Mesothelial cell of epicardium (in vitro differentiated cells): ENCODE results near the gene HGD. TPM values are rescaled to one million over a fixed set of nuclear protein-coding genes. Genes with fewer than 3 reads are reported as not detected.

ENCODE experiments used
- DNase-seq, 2 experiments: peaks; one replicate each; pipeline ENCODE4 v3.0.0; 2021; ENCODE audit warnings: low spot score in 2 of 2; ENCODE audit not compliant: unreplicated experiment in 2 of 2
- H3K27ac Mint-ChIP-seq: 2 replicates; pipeline ENCODE4 v1.8.0; 2021; ENCODE audit warnings: mixed read lengths
- H3K27me3 Mint-ChIP-seq: 2 replicates; pipeline ENCODE4 v1.8.0; 2021; ENCODE audit warnings: low read depth, mixed read lengths
- H3K36me3 Mint-ChIP-seq: 2 replicates; pipeline ENCODE4 v1.8.0; 2021; ENCODE audit warnings: mixed read lengths
- H3K4me1 Mint-ChIP-seq: 2 replicates; pipeline ENCODE4 v1.8.0; 2021; ENCODE audit warnings: mixed read lengths
- H3K4me3 Mint-ChIP-seq: 2 replicates; pipeline ENCODE4 v1.8.0; 2021; ENCODE audit warnings: mild to moderate bottlenecking, moderate library complexity, mixed read lengths
- H3K9me3 Mint-ChIP-seq: 2 replicates; pipeline ENCODE4 v1.8.0; 2021; ENCODE audit warnings: mixed read lengths
- total RNA-seq: library from RNA; stranded (reverse); gene quantifications from 3 replicates; pipeline ENCODE4 v1.2.1, GENCODE V29; 2021
- TF ChIP-seq, protein P1 (sequence below): fragments of 200-600 bp; sonication (generic); IDR thresholded peaks from one replicate; pipeline ENCODE4 v1.5.0; 2021; ENCODE audit warnings: antibody characterized with exemption; ENCODE audit not compliant: unreplicated experiment

The HGD gene
- total RNA-seq, 1 donor from 2014 or later, result 0.67 TPM

DNA sequence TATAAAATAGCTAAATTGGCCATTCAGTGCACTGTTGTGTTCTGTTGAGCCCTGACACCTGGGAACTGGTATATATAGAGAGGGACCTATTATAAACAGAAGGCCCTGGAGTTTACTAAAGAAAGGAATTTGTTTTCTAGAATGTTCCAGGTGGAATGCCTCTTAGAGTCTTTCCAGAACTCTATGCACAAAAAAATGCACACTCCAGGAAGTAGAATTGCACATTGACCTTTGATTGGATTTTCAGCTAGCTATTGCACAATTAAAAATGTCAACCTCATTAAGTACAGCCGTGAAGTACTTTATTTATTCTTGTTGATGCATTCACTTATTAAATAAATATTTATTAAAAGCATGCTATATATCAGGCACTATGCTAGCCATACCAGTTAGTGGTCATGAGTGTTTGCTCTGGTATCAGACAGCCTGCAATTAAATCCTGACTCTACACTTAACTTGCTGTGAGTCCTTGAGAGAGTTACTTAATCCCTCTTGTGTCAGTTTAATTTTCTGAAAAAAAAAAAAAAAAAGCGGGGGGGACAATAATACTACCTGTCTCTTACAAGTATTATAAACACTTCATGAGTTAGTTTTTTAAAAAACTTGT lies 45.1 kb downstream of the HGD start:
- no peak for DNase-seq

DNA sequence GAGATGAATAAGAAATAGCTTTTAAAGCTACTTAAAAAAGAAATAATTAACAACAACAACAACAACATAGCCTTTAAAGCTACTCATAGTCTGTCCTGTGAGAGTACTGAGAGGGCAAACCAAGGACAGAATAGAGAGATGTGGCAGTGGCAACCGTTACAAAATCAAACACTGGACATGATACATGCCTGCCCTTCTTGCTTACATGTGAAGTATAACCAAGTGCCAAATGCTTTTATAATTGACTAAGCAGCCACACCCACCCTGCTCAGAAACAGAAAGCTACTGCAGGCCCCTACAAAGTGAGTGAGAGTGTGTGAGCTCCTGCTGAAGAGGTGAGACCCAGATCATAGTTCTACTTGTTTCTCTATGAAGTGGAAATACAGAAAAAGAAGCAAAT lies 47.5 kb downstream of the HGD start:
- H3K27ac Mint-ChIP-seq, result no peak overlapping the region
- DNase-seq, result no peak
- H3K27me3 Mint-ChIP-seq, result peaks cover 1% of the 10 kb centered on the region
- peaks cover 9% of the 10 kb centered on the region for H3K4me1 Mint-ChIP-seq
- no peaks in the 10 kb centered on the region for H3K36me3 Mint-ChIP-seq
- TF ChIP-seq, protein P1, sequence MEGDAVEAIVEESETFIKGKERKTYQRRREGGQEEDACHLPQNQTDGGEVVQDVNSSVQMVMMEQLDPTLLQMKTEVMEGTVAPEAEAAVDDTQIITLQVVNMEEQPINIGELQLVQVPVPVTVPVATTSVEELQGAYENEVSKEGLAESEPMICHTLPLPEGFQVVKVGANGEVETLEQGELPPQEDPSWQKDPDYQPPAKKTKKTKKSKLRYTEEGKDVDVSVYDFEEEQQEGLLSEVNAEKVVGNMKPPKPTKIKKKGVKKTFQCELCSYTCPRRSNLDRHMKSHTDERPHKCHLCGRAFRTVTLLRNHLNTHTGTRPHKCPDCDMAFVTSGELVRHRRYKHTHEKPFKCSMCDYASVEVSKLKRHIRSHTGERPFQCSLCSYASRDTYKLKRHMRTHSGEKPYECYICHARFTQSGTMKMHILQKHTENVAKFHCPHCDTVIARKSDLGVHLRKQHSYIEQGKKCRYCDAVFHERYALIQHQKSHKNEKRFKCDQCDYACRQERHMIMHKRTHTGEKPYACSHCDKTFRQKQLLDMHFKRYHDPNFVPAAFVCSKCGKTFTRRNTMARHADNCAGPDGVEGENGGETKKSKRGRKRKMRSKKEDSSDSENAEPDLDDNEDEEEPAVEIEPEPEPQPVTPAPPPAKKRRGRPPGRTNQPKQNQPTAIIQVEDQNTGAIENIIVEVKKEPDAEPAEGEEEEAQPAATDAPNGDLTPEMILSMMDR, result no peak
- no peak overlapping the region for H3K4me3 Mint-ChIP-seq
- H3K9me3 Mint-ChIP-seq, result peaks cover 13% of the 10 kb centered on the region

More for the DNA sequence above, 45.1 kb downstream of the HGD start:
- H3K36me3 Mint-ChIP-seq, result no peaks in the 10 kb centered on the region
- H3K27me3 Mint-ChIP-seq, result peaks cover 5% of the 10 kb centered on the region
- peaks cover 4% of the 10 kb centered on the region for H3K9me3 Mint-ChIP-seq
- peaks cover 9% of the 10 kb centered on the region for H3K4me1 Mint-ChIP-seq
- H3K4me3 Mint-ChIP-seq, result no peak overlapping the region
- no peak overlapping the region for H3K27ac Mint-ChIP-seq
- TF ChIP-seq, protein P1, result no peak

DNA sequence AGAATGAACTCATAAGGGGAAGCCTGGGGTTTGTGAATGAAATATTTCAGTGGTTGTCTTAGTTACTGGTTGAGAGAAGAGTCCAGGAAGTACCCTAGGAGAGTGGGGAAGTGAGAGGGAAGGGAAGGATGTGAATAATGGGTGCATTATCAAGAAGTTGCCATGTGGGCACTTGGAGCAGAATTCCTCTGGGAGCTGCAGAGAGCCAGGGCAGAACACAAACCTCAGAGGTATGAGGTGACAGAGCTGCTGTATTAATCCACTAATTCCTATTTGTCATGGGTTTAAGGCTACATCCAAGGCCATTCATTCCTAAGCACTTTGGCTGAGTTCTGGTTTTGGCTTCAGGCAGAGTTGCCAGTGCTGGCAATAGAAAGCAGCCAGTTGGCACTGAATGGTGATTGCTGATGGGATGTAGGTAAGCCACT lies 56.9 kb downstream of the HGD start:
- Mint-ChIP-seq H3K4me1 (no peaks in the 10 kb centered on the region), H3K9me3 (peaks cover 18% of the 10 kb centered on the region), H3K27ac (no peak overlapping the region), H3K36me3 (no peaks in the 10 kb centered on the region), H3K4me3 (no peak overlapping the region), H3K27me3 (no peaks in the 10 kb centered on the region)
- TF ChIP-seq, protein P1, result no peak
- DNase-seq, result no peak

DNA sequence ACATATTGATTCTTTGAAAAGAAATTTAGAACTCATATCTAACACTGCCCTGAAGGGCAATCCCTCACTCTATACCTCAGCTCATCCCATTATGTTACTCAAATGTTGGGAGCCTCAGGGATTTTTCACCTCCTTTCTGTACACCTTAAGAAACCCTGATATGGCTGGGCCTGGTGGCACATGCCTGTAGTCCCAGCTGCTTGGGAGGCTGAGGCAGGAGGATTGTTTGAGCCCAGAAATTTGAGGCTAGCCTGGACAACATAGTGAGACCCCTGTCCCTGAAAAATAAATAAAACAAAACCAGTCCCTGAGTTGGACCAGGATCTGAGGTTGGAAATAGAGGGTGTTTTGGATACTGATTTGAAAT lies 58.3 kb downstream of the HGD start:
- Mint-ChIP-seq H3K36me3 (no peaks in the 10 kb centered on the region), H3K4me3 (no peak overlapping the region), H3K9me3 (peaks cover 13% of the 10 kb centered on the region), H3K27ac (no peak overlapping the region), H3K27me3 (no peaks in the 10 kb centered on the region), H3K4me1 (no peaks in the 10 kb centered on the region)
- DNase-seq, result no peak
- TF ChIP-seq, protein P1, result no peak

DNA sequence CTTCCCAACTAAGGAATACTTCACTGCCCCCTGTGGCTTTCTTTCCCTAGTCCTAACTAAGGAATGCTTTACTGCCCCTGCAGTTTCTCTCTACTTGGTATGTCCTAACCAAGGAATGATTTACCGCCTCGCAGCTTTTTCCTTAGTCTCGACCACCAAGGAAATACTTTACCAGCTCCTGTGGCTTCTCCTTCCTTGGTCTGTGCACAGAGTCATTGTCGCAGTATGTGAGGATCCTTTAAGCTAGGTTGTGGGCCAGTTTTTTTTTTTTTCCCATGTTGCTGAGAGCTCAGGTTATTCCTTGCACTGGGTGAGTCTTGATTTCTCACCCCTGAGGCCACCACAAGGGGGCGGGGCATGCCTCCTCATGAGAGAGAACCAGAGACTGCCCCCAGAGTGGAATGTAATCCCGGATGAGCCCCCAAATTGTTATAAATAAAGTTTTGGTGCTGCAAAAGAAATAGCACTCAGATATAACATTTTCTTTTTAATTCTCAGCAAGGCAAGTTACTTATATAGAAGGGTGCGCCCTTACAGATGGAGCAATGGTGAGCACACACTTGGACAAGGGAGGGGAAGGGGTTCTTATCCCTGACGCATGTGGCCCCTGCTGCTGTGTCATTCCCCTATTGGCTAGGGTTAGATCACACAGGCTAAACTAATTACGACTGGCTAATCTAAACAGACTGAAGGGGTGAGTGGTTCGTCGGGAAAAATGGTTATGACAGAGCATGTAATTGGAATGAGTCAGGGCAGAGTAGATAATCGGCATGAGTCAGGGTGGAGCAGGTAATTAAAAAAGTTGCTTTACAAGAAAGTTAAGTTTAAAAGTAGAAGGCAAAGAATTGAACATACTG lies 58.9 kb downstream of the HGD start:
- TF ChIP-seq, protein P1, result no peak
- H3K4me3 Mint-ChIP-seq, result peak overlapping the region; percentile 13

More for the DNA sequence above, 58.9 kb downstream of the HGD start:
- H3K27me3 Mint-ChIP-seq, result no peaks in the 10 kb centered on the region
- no peak for DNase-seq
- H3K36me3 Mint-ChIP-seq, result no peaks in the 10 kb centered on the region
- H3K27ac Mint-ChIP-seq, result no peak overlapping the region
- H3K9me3 Mint-ChIP-seq, result peaks cover 13% of the 10 kb centered on the region
- H3K4me1 Mint-ChIP-seq, result no peaks in the 10 kb centered on the region
